Measurements from ENCODE around the gene MCHR2.

DNA sequence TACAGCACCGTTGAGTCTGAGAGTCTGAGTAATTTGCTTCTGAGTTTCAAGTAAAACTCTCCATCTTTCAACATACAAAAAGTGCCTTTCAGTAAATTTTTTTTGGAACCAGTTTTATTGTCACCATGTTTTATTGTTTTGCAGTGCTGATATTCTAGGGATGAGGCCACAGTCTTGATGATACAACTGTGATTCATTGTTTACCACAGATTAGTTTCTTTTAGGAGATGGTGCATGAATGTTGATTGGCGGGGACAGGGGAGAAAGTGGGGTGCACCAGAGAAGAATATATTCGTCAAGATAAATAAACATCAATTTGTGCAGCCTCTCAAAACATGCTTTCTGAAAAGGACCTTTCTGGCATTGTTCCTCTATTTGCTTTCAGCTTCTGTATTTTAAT is 109.0 kb downstream of the MCHR2 start:
- TF ChIP-seq MAX (IDR thresholded peaks at IDR 0.05; ENCODE audit: insufficient read depth, insufficient read length) (no peak), POLR2A (IDR thresholded peaks at IDR 0.05; ENCODE audit: low read depth, low read length) (no peak), POLR2AphosphoS5 (IDR thresholded peaks at IDR 0.05; ENCODE audit: insufficient read depth, low read depth, low read length) (no peak), EZH2 (IDR thresholded peaks at IDR 0.05; ENCODE audit: borderline replicate concordance, low read depth, low read length, severe bottlenecking) (no peak), JUN (IDR thresholded peaks at IDR 0.05; ENCODE audit: borderline replicate concordance, insufficient read depth, insufficient read length, low read depth) (no peak), FOS (IDR thresholded peaks at IDR 0.05; ENCODE audit: borderline replicate concordance, insufficient read depth, low read length) (no peak), MYC (IDR thresholded peaks at IDR 0.05; ENCODE audit: low read depth, low read length) (no peak), GATA2 (IDR thresholded peaks at IDR 0.05; ENCODE audit: insufficient read depth, insufficient read length, low read depth, low read length) (no peak)
- TF ChIP-seq, protein P1, sequence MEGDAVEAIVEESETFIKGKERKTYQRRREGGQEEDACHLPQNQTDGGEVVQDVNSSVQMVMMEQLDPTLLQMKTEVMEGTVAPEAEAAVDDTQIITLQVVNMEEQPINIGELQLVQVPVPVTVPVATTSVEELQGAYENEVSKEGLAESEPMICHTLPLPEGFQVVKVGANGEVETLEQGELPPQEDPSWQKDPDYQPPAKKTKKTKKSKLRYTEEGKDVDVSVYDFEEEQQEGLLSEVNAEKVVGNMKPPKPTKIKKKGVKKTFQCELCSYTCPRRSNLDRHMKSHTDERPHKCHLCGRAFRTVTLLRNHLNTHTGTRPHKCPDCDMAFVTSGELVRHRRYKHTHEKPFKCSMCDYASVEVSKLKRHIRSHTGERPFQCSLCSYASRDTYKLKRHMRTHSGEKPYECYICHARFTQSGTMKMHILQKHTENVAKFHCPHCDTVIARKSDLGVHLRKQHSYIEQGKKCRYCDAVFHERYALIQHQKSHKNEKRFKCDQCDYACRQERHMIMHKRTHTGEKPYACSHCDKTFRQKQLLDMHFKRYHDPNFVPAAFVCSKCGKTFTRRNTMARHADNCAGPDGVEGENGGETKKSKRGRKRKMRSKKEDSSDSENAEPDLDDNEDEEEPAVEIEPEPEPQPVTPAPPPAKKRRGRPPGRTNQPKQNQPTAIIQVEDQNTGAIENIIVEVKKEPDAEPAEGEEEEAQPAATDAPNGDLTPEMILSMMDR (IDR thresholded peaks at IDR 0.05; ENCODE audit: extremely low read depth in 1 of 2, insufficient read depth in 1 of 2, low read depth in 1 of 2, low read length in 2 of 2): no peak

All from endothelial cell of umbilical vein (primary cell).